Measurements from ENCODE around the gene BZW2.
A peak's percentile ranks its signal among the peaks of the same experiment; 100 is the strongest.

DNA sequence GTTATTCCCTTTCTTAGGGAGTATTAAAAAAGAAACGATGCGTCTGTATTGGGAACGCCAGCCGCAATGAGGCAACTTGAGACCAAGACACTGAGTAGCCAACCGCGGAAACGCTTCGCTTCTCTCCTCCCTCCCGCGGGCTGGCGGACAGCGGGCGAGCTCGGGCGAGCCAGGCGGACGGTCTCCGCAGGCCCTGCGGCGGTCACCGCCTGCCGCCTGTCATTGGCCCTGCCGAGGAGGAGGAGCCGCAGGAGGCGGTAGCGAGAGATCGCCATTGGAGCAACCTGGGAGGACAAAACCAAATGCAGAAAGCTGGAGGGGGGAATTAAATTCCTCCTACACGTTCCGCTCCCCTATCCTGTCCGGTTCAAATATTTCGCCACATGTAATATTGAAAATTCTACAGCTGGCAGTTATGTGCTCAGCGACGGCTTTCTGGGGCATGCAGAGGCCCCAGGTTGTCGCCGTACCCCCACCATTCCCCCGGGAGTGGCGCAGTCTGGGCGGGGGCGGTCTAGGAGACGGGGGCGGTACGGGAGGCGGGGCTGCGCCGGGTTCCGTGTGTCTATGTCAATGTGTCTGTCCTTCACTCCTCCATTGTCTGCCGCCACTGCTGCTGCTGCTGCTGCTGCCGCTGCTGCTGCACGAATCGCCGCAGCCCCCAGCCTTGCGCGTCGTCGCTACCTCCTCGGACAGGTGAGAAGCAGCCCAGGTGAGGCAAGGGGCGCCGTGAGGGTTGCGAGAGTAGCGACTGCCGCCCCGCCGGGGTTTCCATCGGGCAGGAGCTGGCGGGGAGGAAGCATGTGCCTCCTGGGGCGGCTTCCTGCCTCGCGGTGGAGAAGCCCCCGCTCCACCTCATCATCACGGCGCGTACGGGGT is at the start of gene BZW2, which contains the start of gene ANKMY2:
- TF ChIP-seq POLR2A (IDR thresholded peaks at IDR 0.05): peak; percentile 96 to 97
- TF ChIP-seq, protein P1, sequence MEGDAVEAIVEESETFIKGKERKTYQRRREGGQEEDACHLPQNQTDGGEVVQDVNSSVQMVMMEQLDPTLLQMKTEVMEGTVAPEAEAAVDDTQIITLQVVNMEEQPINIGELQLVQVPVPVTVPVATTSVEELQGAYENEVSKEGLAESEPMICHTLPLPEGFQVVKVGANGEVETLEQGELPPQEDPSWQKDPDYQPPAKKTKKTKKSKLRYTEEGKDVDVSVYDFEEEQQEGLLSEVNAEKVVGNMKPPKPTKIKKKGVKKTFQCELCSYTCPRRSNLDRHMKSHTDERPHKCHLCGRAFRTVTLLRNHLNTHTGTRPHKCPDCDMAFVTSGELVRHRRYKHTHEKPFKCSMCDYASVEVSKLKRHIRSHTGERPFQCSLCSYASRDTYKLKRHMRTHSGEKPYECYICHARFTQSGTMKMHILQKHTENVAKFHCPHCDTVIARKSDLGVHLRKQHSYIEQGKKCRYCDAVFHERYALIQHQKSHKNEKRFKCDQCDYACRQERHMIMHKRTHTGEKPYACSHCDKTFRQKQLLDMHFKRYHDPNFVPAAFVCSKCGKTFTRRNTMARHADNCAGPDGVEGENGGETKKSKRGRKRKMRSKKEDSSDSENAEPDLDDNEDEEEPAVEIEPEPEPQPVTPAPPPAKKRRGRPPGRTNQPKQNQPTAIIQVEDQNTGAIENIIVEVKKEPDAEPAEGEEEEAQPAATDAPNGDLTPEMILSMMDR (IDR thresholded peaks at IDR 0.05): peak in 1 of 4 experiments; percentile 23
